Activated CD4-positive, alpha-beta T cell treated with anti-CD3 and anti-CD28 coated beads for 36 hours (primary cell): Measurements from ENCODE around the gene CD109. TPM values are rescaled to one million over a fixed set of nuclear protein-coding genes. Genes with fewer than 3 reads are reported as not detected.

Experiments
- ATAC-seq: fragments of 200-7000 bp; cut with Tn5 transposase; one replicate; pipeline ENCODE4 v1.10.0; 2021; ENCODE audit warnings: mild to moderate bottlenecking, moderate library complexity
- CTCF ChIA-PET: fragments of 350-600 bp; sonication (Branson Sonifier 250); formaldehyde crosslinking; loops from one replicate; lab custom pipeline; 2021; ENCODE audit warnings: antibody characterized with exemption; lab: Charles Lee
- POLR2A ChIA-PET: fragments of 350-600 bp; sonication (Branson Sonifier 250); formaldehyde crosslinking; loops from one replicate; lab custom pipeline; 2021; ENCODE audit warnings: antibody characterized with exemption, inconsistent platforms; lab: Charles Lee
- DNase-seq: peaks from one replicate; pipeline ENCODE4 v3.0.0-alpha.2; 2020
- H3K27ac Mint-ChIP-seq: one replicate; pipeline ENCODE4 v1.8.0; 2021; ENCODE audit warnings: mixed read lengths
- H3K27me3 Mint-ChIP-seq: one replicate; pipeline ENCODE4 v1.8.0; 2021; ENCODE audit warnings: mixed read lengths
- H3K36me3 Mint-ChIP-seq: one replicate; pipeline ENCODE4 v1.8.0; 2021; ENCODE audit warnings: low read depth, mixed read lengths
- H3K4me1 Mint-ChIP-seq: one replicate; pipeline ENCODE4 v1.8.0; 2021; ENCODE audit warnings: mixed read lengths
- H3K4me3 Mint-ChIP-seq: one replicate; pipeline ENCODE4 v1.8.0; 2021; ENCODE audit warnings: mild to moderate bottlenecking, moderate library complexity, mixed read lengths
- H3K9me3 Mint-ChIP-seq: one replicate; pipeline ENCODE4 v1.8.0; 2021; ENCODE audit warnings: low read depth, mixed read lengths
- intact Hi-C, 2 experiments: fragments of 100-400 bp; cut with DNase I in 1 of 2; cut with micrococcal nuclease in 1 of 2; formaldehyde crosslinking; loops; one replicate each; pipeline versions ENCODE4 v1.14.2 to v1.15.1; 2022 to 2024; cut with DNase I, micrococcal nuclease
- total RNA-seq, 2 experiments: library from RNA; stranded (reverse); gene quantifications; one replicate each; pipeline ENCODE4 v1.2.3, GENCODE V29; 2021

CD109 gene
- total RNA-seq, 2 experiments from 2014 or later = 13.2 to 15.8 TPM

DNA sequence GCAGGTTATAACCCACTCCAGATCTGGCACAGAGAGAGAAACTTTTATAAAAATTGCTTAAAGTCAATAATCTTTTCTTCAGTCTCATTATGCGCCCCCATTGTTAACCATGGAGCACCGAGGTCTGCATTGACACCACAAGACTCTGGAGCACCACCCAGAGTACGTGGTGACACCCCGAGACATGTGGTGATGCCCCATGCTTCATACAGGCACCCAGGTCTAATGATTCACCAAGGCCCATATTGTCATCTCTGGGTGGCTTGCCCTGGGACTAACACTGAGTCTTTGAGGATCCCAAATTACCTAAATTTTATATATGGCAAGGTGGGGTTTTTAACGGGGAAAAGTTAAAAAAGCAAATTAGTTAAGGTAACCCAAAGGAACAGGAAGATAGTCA lies 31.1 kb downstream of the CD109 start:
- DNase-seq (peak; percentile 39), ATAC-seq (no peak)
- Mint-ChIP-seq H3K4me3 (no peak overlapping the region), H3K9me3 (no peaks in the 10 kb centered on the region), H3K27me3 (no peaks in the 10 kb centered on the region), H3K4me1 (peaks cover 40% of the 10 kb centered on the region), H3K36me3 (peaks cover 4% of the 10 kb centered on the region), H3K27ac (peak overlapping the region; percentile 21)
- POLR2A ChIA-PET = no interaction called here
- CTCF ChIA-PET = interaction anchor here (2.5 kb wide), 1 partner anchor 10 kb away, joined by 8 read pairs; no protein-coding TSS in a partner anchor
- intact Hi-C loops = no loop called here

GRCh38 chr6:73728548-73729205 lies 32.7 kb downstream of the CD109 start:
- H3K36me3 Mint-ChIP-seq = peaks cover 7% of the 10 kb centered on the region
- peaks cover 32% of the 10 kb centered on the region for H3K4me1 Mint-ChIP-seq
- CTCF ChIA-PET = interaction anchor here (1.2 to 6.3 kb wide), 5 partner anchors 8 to 1480 kb away, joined by 3 to 157 read pairs (median 5); partner anchors contain the start of gene SLC17A5
- DNase-seq = peak; percentile 76
- H3K4me3 Mint-ChIP-seq = no peak overlapping the region
- POLR2A ChIA-PET = interaction anchor here (0.7 to 0.9 kb wide), 2 partner anchors 54 to 75 kb away, joined by 3 to 4 read pairs; partner anchors contain the start of gene SLC17A5
- intact Hi-C loops = loop anchor here (1.0 kb wide), 1 partner anchor 33 kb away; no protein-coding TSS in a partner anchor
- H3K27ac Mint-ChIP-seq = peak overlapping the region; percentile 77
- ATAC-seq = peak; percentile 83
- H3K9me3 Mint-ChIP-seq = no peaks in the 10 kb centered on the region
- H3K27me3 Mint-ChIP-seq = no peaks in the 10 kb centered on the region

GRCh38 chr6:73731285-73731684 lies 35.3 kb downstream of the CD109 start:
- intact Hi-C loops = no loop called here
- no peaks in the 10 kb centered on the region for H3K9me3 Mint-ChIP-seq
- CTCF ChIA-PET = interaction anchor here (0.6 to 6.3 kb wide), 5 partner anchors 10 to 456 kb away, joined by 3 to 157 read pairs (median 5); no protein-coding TSS in a partner anchor

GRCh38 chr6:73732845-73733675 lies 37.1 kb downstream of the CD109 start:
- intact Hi-C loops = loop anchor here (1.0 kb wide), 1 partner anchor 58 kb away; no protein-coding TSS in a partner anchor
- CTCF ChIA-PET = interaction anchor here (0.6 to 6.3 kb wide), 43 partner anchors 9 to 1867 kb away, joined by 3 to 157 read pairs (median 4); no protein-coding TSS in a partner anchor
- ATAC-seq = peak; percentile 81
- Mint-ChIP-seq H3K9me3 (no peaks in the 10 kb centered on the region), H3K4me1 (peaks cover 14% of the 10 kb centered on the region), H3K4me3 (no peak overlapping the region), H3K27ac (no peak overlapping the region), H3K27me3 (no peaks in the 10 kb centered on the region), H3K36me3 (peaks cover 10% of the 10 kb centered on the region)
- POLR2A ChIA-PET = no interaction called here
- DNase-seq = peak; percentile 85

More at GRCh38 chr6:73731285-73731684, 35.3 kb downstream of the CD109 start:
- peaks cover 7% of the 10 kb centered on the region for H3K36me3 Mint-ChIP-seq
- DNase-seq (no peak), ATAC-seq (no peak)
- H3K27me3 Mint-ChIP-seq = no peaks in the 10 kb centered on the region
- peaks cover 24% of the 10 kb centered on the region for H3K4me1 Mint-ChIP-seq
- H3K4me3 Mint-ChIP-seq = no peak overlapping the region
- POLR2A ChIA-PET = no interaction called here
- no peak overlapping the region for H3K27ac Mint-ChIP-seq

DNA sequence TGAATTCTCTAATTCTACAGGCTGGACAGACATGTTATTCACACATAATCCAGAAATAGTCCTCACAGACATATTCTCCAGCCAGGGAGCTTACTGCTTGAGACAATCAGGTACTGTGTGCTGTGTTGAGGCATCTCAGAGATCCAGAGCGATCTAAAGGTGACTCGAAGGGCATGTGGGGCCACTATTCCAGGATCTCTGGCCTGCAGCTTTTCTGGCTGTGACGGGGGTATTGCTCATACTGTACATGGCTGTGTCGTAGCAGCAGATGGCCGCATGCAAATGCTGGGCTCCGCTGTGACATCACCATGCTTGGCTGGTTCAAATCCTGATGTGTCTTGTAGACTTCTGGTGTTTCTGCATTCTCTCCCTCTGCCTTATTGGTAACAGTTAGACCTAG lies 37.8 kb downstream of the CD109 start:
- peaks cover 9% of the 10 kb centered on the region for H3K4me1 Mint-ChIP-seq

DNA sequence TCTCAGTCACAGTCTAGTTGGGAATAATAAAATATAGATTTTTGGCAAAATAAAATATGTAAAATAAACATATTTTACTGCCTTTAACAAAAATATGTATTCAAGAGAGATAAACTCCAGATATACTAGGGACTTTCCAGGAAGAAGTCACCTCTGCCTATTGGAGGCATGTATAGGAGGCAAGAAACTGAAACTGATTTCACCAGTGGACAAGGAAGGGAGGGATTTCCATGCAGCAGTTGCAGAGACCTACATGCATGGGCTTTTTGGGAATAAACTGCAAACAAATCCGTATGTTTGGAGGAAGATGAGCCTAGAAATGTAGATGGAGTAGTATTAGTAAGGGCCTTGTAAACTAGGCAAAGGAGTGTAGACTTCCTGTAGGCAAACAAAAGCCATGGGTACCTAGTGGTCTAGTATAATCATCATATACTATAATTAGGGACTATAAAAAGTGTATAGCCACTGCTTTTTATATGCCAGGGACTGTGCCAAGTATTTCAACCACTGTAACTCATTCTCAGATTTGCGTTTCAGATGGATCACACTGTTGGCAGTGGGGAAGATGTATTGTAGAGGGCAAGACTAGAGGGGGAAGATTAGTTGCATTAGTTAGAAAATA lies 38.9 kb downstream of the CD109 start:
- no peaks in the 10 kb centered on the region for H3K27me3 Mint-ChIP-seq
- no peak for ATAC-seq
- peaks cover 8% of the 10 kb centered on the region for H3K36me3 Mint-ChIP-seq
- CTCF ChIA-PET = no interaction called here
- H3K9me3 Mint-ChIP-seq = no peaks in the 10 kb centered on the region
- POLR2A ChIA-PET = no interaction called here
- intact Hi-C loops = loop anchor here in 1 of 2 experiments (5.0 kb wide), 1 partner anchor 232 kb away; no protein-coding TSS in a partner anchor
- peaks cover 5% of the 10 kb centered on the region for H3K4me1 Mint-ChIP-seq
- no peak overlapping the region for H3K27ac Mint-ChIP-seq
- DNase-seq = no peak
- no peak overlapping the region for H3K4me3 Mint-ChIP-seq

More for the DNA sequence above, 37.8 kb downstream of the CD109 start:
- no peak for DNase-seq
- H3K36me3 Mint-ChIP-seq = peaks cover 8% of the 10 kb centered on the region
- ATAC-seq = no peak
- no peak overlapping the region for H3K27ac Mint-ChIP-seq
- CTCF ChIA-PET = interaction anchor here (0.6 to 6.3 kb wide), 36 partner anchors 10 to 1485 kb away, joined by 3 to 157 read pairs (median 6); no protein-coding TSS in a partner anchor
- POLR2A ChIA-PET = no interaction called here
- H3K9me3 Mint-ChIP-seq = no peaks in the 10 kb centered on the region
- no peak overlapping the region for H3K4me3 Mint-ChIP-seq
- intact Hi-C loops = loop anchor here (1.0 kb wide), 1 partner anchor 58 kb away; no protein-coding TSS in a partner anchor
- H3K27me3 Mint-ChIP-seq = no peaks in the 10 kb centered on the region

DNA sequence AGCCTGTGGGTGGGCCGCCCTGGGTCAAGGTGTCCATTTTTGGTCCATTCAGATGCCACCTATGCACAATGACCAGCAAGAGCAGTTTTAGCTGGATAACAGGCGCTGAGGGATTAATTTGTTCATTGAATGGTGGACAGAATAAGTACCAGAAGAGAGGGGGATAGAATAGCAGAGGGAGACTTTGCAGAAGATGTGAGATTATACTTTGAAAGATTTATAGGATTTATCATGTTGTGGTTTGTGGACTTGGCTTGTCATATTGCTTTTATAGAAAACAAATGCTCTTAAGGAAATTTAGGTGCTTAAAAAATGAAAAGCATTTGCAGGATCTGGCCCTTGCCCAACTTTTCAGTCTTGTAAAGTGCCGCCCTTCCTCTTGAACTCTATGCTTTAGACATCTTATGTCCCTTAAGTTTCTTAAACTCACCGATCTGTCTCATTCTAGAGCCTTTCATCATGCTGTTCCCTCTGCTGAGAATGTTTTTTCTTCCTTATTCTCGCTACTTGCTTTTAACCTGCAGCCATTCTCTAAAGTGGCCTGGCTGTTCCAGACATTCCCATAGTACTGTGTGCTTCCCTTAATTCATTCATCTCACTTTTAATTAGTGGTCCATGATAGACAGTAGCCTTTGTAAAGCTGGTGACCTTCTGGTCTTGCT lies 42.5 kb downstream of the CD109 start:
- CTCF ChIA-PET = interaction anchor here (0.6 to 8.4 kb wide), 25 partner anchors 10 to 1475 kb away, joined by 3 to 72 read pairs (median 4); partner anchors contain the start of gene COL12A1
- ATAC-seq (no peak), DNase-seq (no peak)
- H3K27ac Mint-ChIP-seq = no peak overlapping the region
- no peaks in the 10 kb centered on the region for H3K27me3 Mint-ChIP-seq
- H3K4me3 Mint-ChIP-seq = no peak overlapping the region
- intact Hi-C loops = loop anchor here (1.0 to 5.0 kb wide), 5 partner anchors 117 to 1473 kb away; no protein-coding TSS in a partner anchor
- peaks cover 6% of the 10 kb centered on the region for H3K36me3 Mint-ChIP-seq
- POLR2A ChIA-PET = interaction anchor here (0.6 kb wide), 1 partner anchor 42 kb away, joined by 5 read pairs; the partner anchor contains the start of gene CD109
- no peaks in the 10 kb centered on the region for H3K9me3 Mint-ChIP-seq
- no peaks in the 10 kb centered on the region for H3K4me1 Mint-ChIP-seq

DNA sequence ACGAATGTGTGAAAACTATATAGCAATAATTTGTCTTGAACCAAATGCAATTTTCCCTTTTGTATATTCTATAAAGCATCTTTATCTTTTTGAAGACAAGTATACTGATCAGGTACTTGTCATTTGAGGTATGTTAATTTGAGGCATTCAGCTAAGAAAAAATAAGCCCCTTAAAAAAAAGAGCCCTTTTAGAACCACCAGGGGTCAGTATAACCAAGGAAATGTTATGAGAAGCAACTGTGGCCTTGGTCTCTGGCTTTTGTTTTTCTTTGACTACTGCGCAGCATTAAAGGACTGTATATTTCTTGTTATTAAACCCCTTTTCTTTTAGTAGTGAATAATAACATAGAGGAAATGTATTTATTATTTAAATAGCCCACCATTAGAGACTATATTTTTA lies 43.1 kb downstream of the CD109 start:
- peaks cover 4% of the 10 kb centered on the region for H3K36me3 Mint-ChIP-seq
- CTCF ChIA-PET = interaction anchor here (0.6 to 8.4 kb wide), 22 partner anchors 10 to 1474 kb away, joined by 3 to 72 read pairs (median 4); partner anchors contain the start of gene COL12A1
- no peaks in the 10 kb centered on the region for H3K4me1 Mint-ChIP-seq
- no peaks in the 10 kb centered on the region for H3K27me3 Mint-ChIP-seq
- DNase-seq (no peak), ATAC-seq (peak; percentile 68)
- no peak overlapping the region for H3K4me3 Mint-ChIP-seq
- POLR2A ChIA-PET = interaction anchor here (0.6 kb wide), 1 partner anchor 43 kb away, joined by 5 read pairs; the partner anchor contains the start of gene CD109
- no peaks in the 10 kb centered on the region for H3K9me3 Mint-ChIP-seq
- H3K27ac Mint-ChIP-seq = no peak overlapping the region
- intact Hi-C loops = loop anchor here (1.0 to 5.0 kb wide), 5 partner anchors 116 to 1472 kb away; no protein-coding TSS in a partner anchor

DNA sequence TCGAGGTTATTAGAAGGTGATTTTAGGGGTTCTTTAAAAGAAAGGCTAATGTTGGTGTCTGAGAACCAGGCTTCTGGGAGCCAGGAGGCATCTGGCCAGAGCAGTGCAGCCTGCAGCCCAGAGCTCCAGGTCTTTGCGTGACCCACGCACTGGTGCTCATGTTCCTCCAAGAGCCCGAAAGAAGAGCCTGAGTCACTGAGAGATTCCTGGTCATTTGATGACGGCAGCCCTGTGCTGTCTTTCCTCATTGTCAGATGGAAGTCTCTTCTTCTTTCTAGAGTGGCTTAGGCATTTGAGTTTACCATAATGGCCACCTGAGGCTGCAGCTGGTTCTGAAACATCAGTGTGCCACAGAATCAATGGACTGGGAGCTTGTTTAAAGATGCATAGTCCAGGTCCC lies 46.4 kb downstream of the CD109 start:
- Mint-ChIP-seq H3K9me3 (no peaks in the 10 kb centered on the region), H3K27me3 (no peaks in the 10 kb centered on the region), H3K27ac (no peak overlapping the region), H3K4me1 (no peaks in the 10 kb centered on the region), H3K36me3 (peaks cover 6% of the 10 kb centered on the region), H3K4me3 (no peak overlapping the region)
- ChIA-PET POLR2A (interaction anchor here (0.6 kb wide), 1 partner anchor 626 kb away, joined by 5 read pairs; no protein-coding TSS in a partner anchor), CTCF (interaction anchor here (0.9 to 8.4 kb wide), 4 partner anchors 10 to 1466 kb away, joined by 3 to 72 read pairs (median 12); partner anchors contain the start of gene COL12A1)
- DNase-seq = no peak
- no peak for ATAC-seq
- intact Hi-C loops = loop anchor here in 1 of 2 experiments (10.0 kb wide), 1 partner anchor 832 kb away; no protein-coding TSS in a partner anchor

DNA sequence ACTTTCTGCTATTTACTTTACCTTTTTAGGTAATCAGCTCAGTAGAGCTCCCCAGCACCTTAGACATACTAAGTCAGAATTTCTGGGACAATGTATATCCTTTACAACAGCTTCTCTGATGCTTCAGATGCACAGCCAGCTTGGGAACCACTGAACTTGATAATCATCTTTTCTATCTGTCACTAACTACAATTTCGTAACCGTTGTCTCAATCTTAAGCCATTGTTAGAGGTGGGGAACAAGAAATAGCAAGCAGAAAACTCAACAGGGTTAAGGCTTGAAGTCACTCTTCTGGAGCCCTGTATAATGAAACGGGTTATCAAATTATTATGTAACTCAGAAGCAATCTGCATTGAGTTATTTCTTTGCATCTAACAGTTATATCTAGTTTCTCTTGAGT lies 47.1 kb downstream of the CD109 start:
- Mint-ChIP-seq H3K27me3 (no peaks in the 10 kb centered on the region), H3K4me1 (no peaks in the 10 kb centered on the region), H3K36me3 (peaks cover 4% of the 10 kb centered on the region), H3K4me3 (no peak overlapping the region), H3K27ac (no peak overlapping the region), H3K9me3 (no peaks in the 10 kb centered on the region)
- ChIA-PET POLR2A (interaction anchor here (0.6 kb wide), 1 partner anchor 625 kb away, joined by 5 read pairs; no protein-coding TSS in a partner anchor), CTCF (interaction anchor here (0.9 to 8.4 kb wide), 4 partner anchors 10 to 1465 kb away, joined by 3 to 72 read pairs (median 12); partner anchors contain the start of gene COL12A1)
- no peak for DNase-seq
- no peak for ATAC-seq
- intact Hi-C loops = loop anchor here in 1 of 2 experiments (10.0 kb wide), 1 partner anchor 832 kb away; no protein-coding TSS in a partner anchor
